HEK293T (cell line): ENCODE measurements around the gene LNPEP.

Experiments used
- CTCF ChIA-PET: fragments of 350-600 bp; formaldehyde crosslinking; extraction: SDS; loops from one replicate; lab custom pipeline; 2021; ENCODE audit warnings: antibody characterized with exemption, inconsistent platforms; lab: Yijun Ruan, JAX
- POLR2A ChIA-PET: fragments of 350-600 bp; formaldehyde crosslinking; extraction: SDS; loops from one replicate; lab custom pipeline; 2020; ENCODE audit warnings: antibody characterized with exemption, inconsistent platforms; lab: Yijun Ruan, JAX
- DNase-seq: peaks from one replicate; pipeline ENCODE4 v3.0.0; 2012; ENCODE audit warnings: mixed read lengths; ENCODE audit errors: extremely low spot score
- ARNT ChIP-seq: fragments of 450-650 bp; IDR thresholded peaks from 2 replicates; pipeline ENCODE4 v1.6.1; 2017; ENCODE audit warnings: mild to moderate bottlenecking
- BHLHE40 ChIP-seq: fragments of 450-650 bp; IDR thresholded peaks from 2 replicates; pipeline ENCODE4 v1.6.1; 2016; ENCODE audit warnings: mild to moderate bottlenecking, moderate library complexity, borderline replicate concordance
- CTBP1 ChIP-seq: fragments of 450-650 bp; IDR thresholded peaks from 2 replicates; pipeline ENCODE4 v1.6.1; 2016; ENCODE audit warnings: borderline replicate concordance
- ELF4 ChIP-seq: fragments of 450-650 bp; IDR thresholded peaks from 2 replicates; pipeline ENCODE4 v1.6.1; 2017; ENCODE audit warnings: antibody characterized with exemption
- FOXA1 ChIP-seq: fragments of 450-650 bp; IDR thresholded peaks from 2 replicates; pipeline ENCODE4 v1.6.1; 2016; ENCODE audit warnings: mild to moderate bottlenecking
- FOXK2 ChIP-seq: fragments of 450-650 bp; IDR thresholded peaks from 2 replicates; pipeline ENCODE4 v1.6.1; 2016; ENCODE audit warnings: mild to moderate bottlenecking
- FOXM1 ChIP-seq: fragments of 450-650 bp; IDR thresholded peaks from 2 replicates; pipeline ENCODE4 v1.6.1; 2017; ENCODE audit warnings: mild to moderate bottlenecking, borderline replicate concordance
- HDGF ChIP-seq: fragments of 450-650 bp; IDR thresholded peaks from 2 replicates; pipeline ENCODE4 v1.6.1; 2017; ENCODE audit warnings: antibody characterized with exemption, borderline replicate concordance
- L3MBTL2 ChIP-seq: fragments of 450-650 bp; conservative IDR thresholded peaks from 2 replicates; pipeline ENCODE4 v1.6.1; 2016; ENCODE audit warnings: mild to moderate bottlenecking
- LEF1 ChIP-seq: fragments of 450-650 bp; IDR thresholded peaks from 2 replicates; pipeline ENCODE4 v1.6.1; 2017; ENCODE audit warnings: mild to moderate bottlenecking, borderline replicate concordance
- NFRKB ChIP-seq: fragments of 450-650 bp; IDR thresholded peaks from 2 replicates; pipeline ENCODE4 v1.6.1; 2016; ENCODE audit warnings: mild to moderate bottlenecking, moderate library complexity
- PKNOX1 ChIP-seq: fragments of 450-650 bp; IDR thresholded peaks from 2 replicates; pipeline ENCODE4 v1.6.1; 2016
- SP1 ChIP-seq: fragments of 450-650 bp; IDR thresholded peaks from 2 replicates; pipeline ENCODE4 v1.6.1; 2017
- SUZ12 ChIP-seq: fragments of 450-650 bp; IDR thresholded peaks from 2 replicates; pipeline ENCODE4 v1.6.1; 2016; ENCODE audit warnings: mild to moderate bottlenecking
- TARDBP ChIP-seq: fragments of 450-650 bp; IDR thresholded peaks from 2 replicates; pipeline ENCODE4 v1.6.1; 2016
- ZNF384 ChIP-seq: fragments of 450-650 bp; IDR thresholded peaks from 2 replicates; pipeline ENCODE4 v1.6.1; 2016

LNPEP gene

GRCh38 chr5:96986450-96986849, 50.6 kb downstream of the LNPEP start:
- POLR2A ChIA-PET = no interaction called here

GRCh38 chr5:96990102-96990501, 54.2 kb downstream of the LNPEP start:
- no peak for DNase-seq
- TF ChIP-seq TARDBP (no peak), FOXA1 (no peak), SP1 (no peak), ZNF384 (no peak), L3MBTL2 (no peak), LEF1 (no peak), PKNOX1 (no peak), ELF4 (no peak), ARNT (no peak), HDGF (no peak), NFRKB (no peak), FOXK2 (no peak), BHLHE40 (no peak), CTBP1 (no peak)
- POLR2A ChIA-PET = no interaction called here
- CTCF ChIA-PET = no interaction called here

More at GRCh38 chr5:96986450-96986849, 50.6 kb downstream of the LNPEP start:
- CTCF ChIA-PET = no interaction called here
- no peak for DNase-seq
- TF ChIP-seq TARDBP = no peak
- TF ChIP-seq ARNT = no peak
- TF ChIP-seq SUZ12 = no peak
- no peak for TF ChIP-seq BHLHE40
- no peak for TF ChIP-seq SP1
- TF ChIP-seq NFRKB = no peak
- TF ChIP-seq ZNF384 = no peak
- TF ChIP-seq FOXA1 = no peak
- TF ChIP-seq FOXK2 = no peak
- TF ChIP-seq FOXM1 = no peak
- TF ChIP-seq HDGF = no peak
- TF ChIP-seq CTBP1 = no peak
- no peak for TF ChIP-seq L3MBTL2
- no peak for TF ChIP-seq ELF4
- no peak for TF ChIP-seq PKNOX1
- TF ChIP-seq LEF1 = no peak

GRCh38 chr5:96991708-96992107, 55.8 kb downstream of the LNPEP start:
- POLR2A ChIA-PET = no interaction called here
- CTCF ChIA-PET = no interaction called here
- TF ChIP-seq NFRKB = no peak
- TF ChIP-seq ARNT = no peak
- no peak for TF ChIP-seq HDGF
- TF ChIP-seq BHLHE40 = no peak
- TF ChIP-seq ELF4 = no peak
- TF ChIP-seq SP1 = no peak
- no peak for TF ChIP-seq TARDBP
- TF ChIP-seq FOXK2 = no peak
- no peak for TF ChIP-seq LEF1
- no peak for TF ChIP-seq ZNF384
- TF ChIP-seq SUZ12 = no peak
- no peak for TF ChIP-seq L3MBTL2
- TF ChIP-seq PKNOX1 = no peak
- no peak for TF ChIP-seq CTBP1
- TF ChIP-seq FOXM1 = no peak
- no peak for TF ChIP-seq FOXA1
- DNase-seq = no peak

- TF ChIP-seq ARNT (no peak), CTBP1 (no peak), TARDBP (no peak), LEF1 (no peak), ELF4 (no peak), L3MBTL2 (no peak), ZNF384 (no peak), FOXM1 (no peak), NFRKB (no peak), SP1 (no peak), HDGF (no peak), FOXK2 (no peak), FOXA1 (no peak)
- POLR2A ChIA-PET = no interaction called here
- DNase-seq = no peak
- CTCF ChIA-PET = interaction anchor here (0.5 to 0.6 kb wide), 2 partner anchors 61 to 1808 kb away, joined by 3 to 6 read pairs; no protein-coding TSS in a partner anchor
These were observed 57.9 kb downstream of the LNPEP start for GRCh38 chr5:96993760-96994159.

GRCh38 chr5:96994493-96994892, 58.6 kb downstream of the LNPEP start:
- no peak for TF ChIP-seq FOXK2
- no peak for TF ChIP-seq LEF1
- TF ChIP-seq HDGF = no peak
- no peak for TF ChIP-seq SP1
- no peak for TF ChIP-seq ZNF384
- TF ChIP-seq PKNOX1 = no peak
- no peak for TF ChIP-seq CTBP1
- no peak for TF ChIP-seq L3MBTL2
- TF ChIP-seq NFRKB = no peak
- no peak for TF ChIP-seq TARDBP
- TF ChIP-seq ELF4 = no peak
- TF ChIP-seq BHLHE40 = no peak
- ChIA-PET POLR2A (no interaction called here), CTCF (no interaction called here)
- no peak for DNase-seq
